ENCODE results near the gene TTPAL. TPM values are rescaled to one million over a fixed set of nuclear protein-coding genes. Genes with fewer than 3 reads are reported as not detected.

The TTPAL gene
- total RNA-seq, 1 donor from 2014 or later = 3.0 TPM

DNA sequence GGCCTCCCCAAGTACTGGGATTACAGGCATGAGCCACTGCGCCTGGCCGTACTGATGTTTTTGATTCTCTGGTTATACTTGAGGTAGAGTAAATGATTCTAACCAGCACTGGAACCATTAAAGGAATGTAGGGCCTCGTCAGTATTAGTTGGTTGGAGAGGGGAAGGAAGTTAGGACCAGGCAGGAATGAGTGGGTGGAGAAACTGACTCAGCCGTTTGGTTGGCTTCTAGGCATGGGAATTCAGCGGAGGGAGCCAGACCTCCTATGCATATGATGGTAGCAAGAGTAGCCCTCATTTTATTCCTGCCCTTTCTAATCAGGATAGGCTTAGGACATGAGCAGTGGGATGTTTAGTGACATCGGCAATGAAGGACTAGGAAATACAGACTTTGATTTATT lies 65.2 kb downstream of the TTPAL start:
- peak; percentile 52 to 81 for DNase-seq (ENCODE audit: low read depth in 2 of 2)

DNA sequence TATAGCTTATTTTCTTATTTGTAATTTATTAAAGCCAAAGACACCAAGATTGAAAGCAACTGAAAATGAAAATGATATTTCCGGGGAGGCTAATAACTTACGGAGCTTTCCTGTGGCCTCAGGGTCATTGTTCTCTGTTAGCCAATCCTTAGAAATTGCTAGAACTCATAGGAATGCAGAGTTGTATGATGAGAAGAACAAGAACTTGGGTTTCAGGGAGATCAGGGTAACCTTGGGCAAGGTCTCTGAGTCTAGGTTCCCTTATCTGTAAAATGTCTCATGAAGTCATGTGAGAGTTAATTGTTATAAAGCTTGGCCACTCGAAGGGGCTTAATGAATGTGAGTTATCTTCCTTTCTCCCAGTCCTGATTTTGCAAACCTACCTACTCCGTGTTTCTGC lies 66.3 kb downstream of the TTPAL start:
- DNase-seq (ENCODE audit: low read depth in 2 of 2) = no peak

DNA sequence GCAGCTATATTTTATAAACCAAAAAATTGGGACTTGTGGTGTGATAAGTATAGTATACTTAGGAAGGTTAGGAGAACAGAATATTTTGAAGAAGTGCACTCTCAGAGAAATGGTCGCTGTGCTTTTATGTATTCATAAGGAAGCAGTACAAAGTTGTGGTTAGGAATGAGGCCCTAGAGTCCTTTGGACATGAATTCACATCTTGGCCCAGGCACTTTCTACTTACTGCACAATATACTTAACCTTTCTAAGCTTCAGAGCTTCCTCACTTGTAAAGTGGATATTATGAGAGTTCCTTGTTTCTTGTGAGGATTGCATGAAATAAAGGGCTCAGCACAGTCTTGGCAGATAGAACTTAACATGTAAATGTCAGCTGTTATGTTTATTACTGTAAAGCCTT lies 67.2 kb downstream of the TTPAL start:
- DNase-seq (ENCODE audit: low read depth in 2 of 2) = no peak

DNA sequence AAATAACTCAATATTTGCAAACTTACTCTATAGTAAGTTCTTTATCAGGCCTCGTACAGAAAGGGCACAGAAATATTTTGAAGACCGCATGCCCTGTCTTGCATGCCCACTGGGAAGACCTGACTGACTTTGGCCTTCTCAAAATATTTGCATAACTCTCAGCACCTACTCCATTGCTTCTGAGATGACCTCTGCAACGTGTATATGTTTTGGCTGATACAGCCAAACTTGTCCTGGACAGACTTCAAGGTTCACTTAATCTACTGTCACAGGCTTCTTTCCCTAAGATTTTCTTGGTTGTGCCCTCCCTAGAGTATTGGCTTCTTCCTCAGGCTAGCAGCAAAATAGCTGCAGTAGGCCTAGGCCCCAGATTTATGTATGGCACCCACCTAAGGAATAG lies 67.7 kb downstream of the TTPAL start:
- no peak for DNase-seq (ENCODE audit: low read depth in 2 of 2)

Other genes with a start within 250 kb of the TTPAL start
- gene GDAP1L1, start 228.6 kb upstream of the TTPAL start, total RNA-seq = not detected in 2 replicates
- gene FITM2, start 164.7 kb upstream of the TTPAL start, total RNA-seq = 6.3 and 7.2 TPM in 2 replicates
- gene R3HDML, start 138.8 kb upstream of the TTPAL start, total RNA-seq = not detected in 2 replicates
- gene HNF4A, start 120.2 kb upstream of the TTPAL start, total RNA-seq = not detected in 2 replicates
- 106 and 135 TPM in 2 replicates for gene SERINC3, start 46.2 kb downstream of the TTPAL start, total RNA-seq
- gene PKIG, start 106.7 kb downstream of the TTPAL start, total RNA-seq = 151 and 182 TPM in 2 replicates
- gene ADA, start 175.8 kb downstream of the TTPAL start, total RNA-seq = 22.9 and 29.8 TPM in 2 replicates
- not detected in 2 replicates for gene CCN5, start 239.5 kb downstream of the TTPAL start, total RNA-seq